SIG-M5 treated with dmso at 0.1 percent for 504 hours (cell line): ENCODE results near the gene WFDC5.
"Not testable (repeated sequence)": the region's sequence is repeated elsewhere in the genome, so short reads cannot be mapped to it uniquely, and the experiment has no call there.

Experiments
- DNase-seq: peaks from one replicate; lab custom pipeline; 2025; ENCODE audit not compliant: unreplicated experiment; lab: John Stamatoyannopoulos, UW

WFDC5 gene

GRCh38 chr20:45114465-45115385 is at the start of gene WFDC5:
Gene WFDC5 (minus strand): TSS chr20:45115174. CDS start chr20:45115083, 91 bp downstream.
- DNase-seq: no peak

GRCh38 chr20:45163083-45163803 is 48.3 kb upstream of the WFDC5 start:
- no peak for DNase-seq

- DNase-seq: no peak
Measured at GRCh38 chr20:45157962-45158361, 43.0 kb upstream of the WFDC5 start.

GRCh38 chr20:45156713-45157112 is 41.7 kb upstream of the WFDC5 start:
- DNase-seq: no peak

GRCh38 chr20:45154794-45155193 is 39.8 kb upstream of the WFDC5 start:
- DNase-seq: not testable (repeated sequence)

- no peak for DNase-seq
Measured at GRCh38 chr20:45154183-45154582, 39.2 kb upstream of the WFDC5 start.

- DNase-seq: peak; percentile 92
Measured at GRCh38 chr20:45153752-45154151, 38.8 kb upstream of the WFDC5 start.

GRCh38 chr20:45153147-45153546 is 38.2 kb upstream of the WFDC5 start:
- DNase-seq: no peak

- DNase-seq: no peak
Measured at GRCh38 chr20:45152405-45152804, 37.4 kb upstream of the WFDC5 start.

GRCh38 chr20:45149062-45149461 is 34.1 kb upstream of the WFDC5 start:
- no peak for DNase-seq

- no peak for DNase-seq
Measured at GRCh38 chr20:45140836-45141235, 25.9 kb upstream of the WFDC5 start.

GRCh38 chr20:45139733-45140375 is 24.9 kb upstream of the WFDC5 start:
- DNase-seq: not testable (repeated sequence)

GRCh38 chr20:45138561-45139300 is 23.8 kb upstream of the WFDC5 start:
- DNase-seq: peak; percentile 32

- no peak for DNase-seq
Measured at GRCh38 chr20:45136911-45137310, 21.9 kb upstream of the WFDC5 start.

GRCh38 chr20:45128099-45128498 is 13.1 kb upstream of the WFDC5 start:
- no peak for DNase-seq

- DNase-seq: no peak
Measured at GRCh38 chr20:45124365-45124764, 9.4 kb upstream of the WFDC5 start, which contains the start of gene WFDC12. Gene WFDC12 (minus strand): TSS chr20:45124465. CDS start chr20:45124447, 18 bp downstream.

- DNase-seq: no peak
Measured at GRCh38 chr20:45121388-45121787, 6.4 kb upstream of the WFDC5 start.

- no peak for DNase-seq
Measured at GRCh38 chr20:45119556-45120266, 4.7 kb upstream of the WFDC5 start.

- DNase-seq: no peak
Measured at GRCh38 chr20:45118028-45118427, 3.1 kb upstream of the WFDC5 start.

- no peak for DNase-seq
Measured at GRCh38 chr20:45117581-45117980, 2.6 kb upstream of the WFDC5 start.
